ENCODE data around the gene ADCY7. TPM values are rescaled to one million over a fixed set of nuclear protein-coding genes. Genes with fewer than 3 reads are reported as not detected.

Gene ADCY7
- total and polyA plus RNA-seq, 2 experiments from 2014 or later, result 9.3 to 28.8 TPM

GRCh38 chr16:50326835-50327465, 60.6 kb downstream of the ADCY7 start:
- DNase-seq (ENCODE audit: low read depth in 1 of 2, low spot score in 1 of 2), result peak; percentile 37 to 48
- no peak overlapping the region for H3K4me3 ChIP-seq

GRCh38 chr16:50329446-50330189, 63.3 kb downstream of the ADCY7 start:
- DNase-seq (ENCODE audit: low read depth in 1 of 2, low spot score in 1 of 2), result peak in 1 of 2 donors; percentile 46
- H3K4me1 ChIP-seq (ENCODE audit: low read depth), result no peaks in the 10 kb centered on the region
- TF ChIP-seq CTCF (IDR thresholded peaks at IDR 0.05; ENCODE audit: low read depth, low read length), result no peak
- H3K9me3 ChIP-seq (ENCODE audit: low read depth), result no peaks in the 10 kb centered on the region
- peaks cover 10% of the 10 kb centered on the region for H3K36me3 ChIP-seq
- no peaks in the 10 kb centered on the region for H3K27me3 ChIP-seq
- peak overlapping the region; percentile 35 for H3K27ac ChIP-seq
- H3K4me3 ChIP-seq, result no peak overlapping the region

More at GRCh38 chr16:50326835-50327465, 60.6 kb downstream of the ADCY7 start:
- Histone ChIP-seq H3K9me3 (ENCODE audit: low read depth) (no peaks in the 10 kb centered on the region), H3K4me1 (ENCODE audit: low read depth) (no peaks in the 10 kb centered on the region), H3K27ac (no peak overlapping the region), H3K27me3 (no peaks in the 10 kb centered on the region), H3K36me3 (peaks cover 27% of the 10 kb centered on the region)
- peak; percentile 54 for TF ChIP-seq CTCF (IDR thresholded peaks at IDR 0.05; ENCODE audit: low read depth, low read length)

GRCh38 chr16:50331570-50331969, 65.2 kb downstream of the ADCY7 start:
- H3K9me3 ChIP-seq (ENCODE audit: low read depth), result no peaks in the 10 kb centered on the region
- H3K27me3 ChIP-seq, result no peaks in the 10 kb centered on the region
- H3K36me3 ChIP-seq, result peaks cover 3% of the 10 kb centered on the region
- H3K27ac ChIP-seq, result no peak overlapping the region
- no peak for TF ChIP-seq CTCF (IDR thresholded peaks at IDR 0.05; ENCODE audit: low read depth, low read length)
- no peak for DNase-seq (ENCODE audit: low read depth in 1 of 2, low spot score in 1 of 2)
- H3K4me1 ChIP-seq (ENCODE audit: low read depth), result no peaks in the 10 kb centered on the region
- no peak overlapping the region for H3K4me3 ChIP-seq

- Histone ChIP-seq H3K9me3 (ENCODE audit: low read depth) (no peaks in the 10 kb centered on the region), H3K27ac (no peak overlapping the region), H3K4me1 (ENCODE audit: low read depth) (no peaks in the 10 kb centered on the region), H3K27me3 (no peaks in the 10 kb centered on the region), H3K36me3 (peaks cover 3% of the 10 kb centered on the region), H3K4me3 (no peak overlapping the region)
- no peak for DNase-seq (ENCODE audit: low read depth in 1 of 2, low spot score in 1 of 2)
- TF ChIP-seq CTCF (IDR thresholded peaks at IDR 0.05; ENCODE audit: low read depth, low read length), result no peak
These were observed 66.2 kb downstream of the ADCY7 start for GRCh38 chr16:50332599-50332998.

GRCh38 chr16:50334106-50334975, 68.0 kb downstream of the ADCY7 start:
- peak overlapping the region; percentile 19 for H3K27ac ChIP-seq
- H3K4me1 ChIP-seq (ENCODE audit: low read depth), result no peaks in the 10 kb centered on the region
- no peaks in the 10 kb centered on the region for H3K9me3 ChIP-seq (ENCODE audit: low read depth)
- H3K27me3 ChIP-seq, result no peaks in the 10 kb centered on the region
- no peak for DNase-seq (ENCODE audit: low read depth in 1 of 2, low spot score in 1 of 2)
- no peak overlapping the region for H3K4me3 ChIP-seq
- peaks cover 12% of the 10 kb centered on the region for H3K36me3 ChIP-seq
- TF ChIP-seq CTCF (IDR thresholded peaks at IDR 0.05; ENCODE audit: low read depth, low read length), result no peak

Measured in cardiac muscle cell (in vitro differentiated cells and primary cell).